ENCODE results near the gene INPP5K. TPM values are rescaled to one million over a fixed set of nuclear protein-coding genes. Genes with fewer than 3 reads are reported as not detected.
"Not testable (repeated sequence)": the region's sequence is repeated elsewhere in the genome, so short reads cannot be mapped to it uniquely, and the experiment has no call there.

INPP5K gene
- total RNA-seq, 1 donor from 2014 or later, result 88.0 TPM

DNA sequence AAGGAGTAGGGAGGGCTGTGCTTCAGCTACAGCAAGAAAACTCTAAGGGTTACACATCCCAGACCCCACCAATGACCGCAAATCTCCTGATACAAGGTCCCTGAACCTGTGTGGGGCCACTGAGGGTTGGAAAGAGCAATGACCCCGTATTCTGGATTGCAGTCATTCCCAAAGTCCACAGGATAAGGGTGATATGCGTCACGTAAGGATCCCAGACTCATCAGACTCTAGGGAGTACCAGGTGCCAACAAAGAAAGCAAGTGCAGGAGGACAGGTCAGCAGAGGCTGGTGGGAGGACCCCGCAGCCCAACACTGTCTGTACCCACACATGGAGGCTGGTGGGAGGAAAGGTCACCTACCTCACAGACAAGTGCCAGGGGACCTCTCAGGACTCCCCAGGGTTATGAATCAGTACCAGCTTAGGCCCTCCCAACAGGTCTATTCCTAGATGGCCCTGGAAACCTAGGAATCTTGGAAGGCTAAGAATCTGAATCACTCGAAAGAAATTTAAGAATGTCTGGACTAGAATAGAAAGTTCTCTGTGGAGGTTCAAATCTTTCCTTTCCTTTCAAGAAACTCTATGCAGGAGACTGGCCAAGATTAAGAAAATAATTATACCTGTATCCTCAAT is 30.0 kb upstream of the INPP5K start:
- DNase-seq, result no peak

DNA sequence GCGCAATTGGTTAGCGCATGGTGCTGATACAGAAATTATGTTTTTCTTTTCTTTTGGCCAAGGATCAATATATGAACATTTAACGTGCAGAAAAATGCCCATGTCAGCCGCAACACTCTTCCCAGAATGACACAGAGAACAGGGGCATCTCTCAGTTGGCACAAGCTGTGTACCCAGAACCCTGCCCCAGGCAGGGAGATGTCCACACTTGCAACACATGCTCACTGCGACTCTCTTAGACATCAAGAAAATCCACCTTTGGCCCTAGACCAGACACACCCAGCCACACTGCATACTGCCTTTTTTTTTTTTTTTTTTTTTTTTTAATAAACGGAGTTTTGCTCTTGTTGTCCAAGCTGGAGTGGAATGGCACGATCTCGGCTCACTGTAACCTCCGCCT is 29.2 kb upstream of the INPP5K start:
- DNase-seq, result no peak

DNA sequence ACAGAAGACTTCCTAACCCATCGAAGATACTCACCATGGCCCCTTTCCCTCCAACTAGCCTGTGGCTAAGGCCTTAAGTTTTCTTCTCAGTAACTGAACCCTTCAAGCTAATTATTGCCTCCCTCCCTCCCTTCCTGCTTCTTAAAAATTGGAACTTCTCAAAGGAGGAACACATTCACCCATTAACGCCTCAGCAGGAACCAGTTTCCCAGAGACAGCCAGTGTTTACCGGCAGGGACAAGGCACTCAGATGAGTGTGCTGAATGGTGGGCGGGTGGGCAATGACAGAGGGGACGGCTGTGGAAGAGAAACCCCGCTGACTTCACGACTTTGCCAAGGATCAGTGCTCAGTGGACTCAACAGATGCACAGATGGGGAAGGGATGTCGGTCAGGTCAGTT is 25.9 kb upstream of the INPP5K start:
- no peak for DNase-seq

DNA sequence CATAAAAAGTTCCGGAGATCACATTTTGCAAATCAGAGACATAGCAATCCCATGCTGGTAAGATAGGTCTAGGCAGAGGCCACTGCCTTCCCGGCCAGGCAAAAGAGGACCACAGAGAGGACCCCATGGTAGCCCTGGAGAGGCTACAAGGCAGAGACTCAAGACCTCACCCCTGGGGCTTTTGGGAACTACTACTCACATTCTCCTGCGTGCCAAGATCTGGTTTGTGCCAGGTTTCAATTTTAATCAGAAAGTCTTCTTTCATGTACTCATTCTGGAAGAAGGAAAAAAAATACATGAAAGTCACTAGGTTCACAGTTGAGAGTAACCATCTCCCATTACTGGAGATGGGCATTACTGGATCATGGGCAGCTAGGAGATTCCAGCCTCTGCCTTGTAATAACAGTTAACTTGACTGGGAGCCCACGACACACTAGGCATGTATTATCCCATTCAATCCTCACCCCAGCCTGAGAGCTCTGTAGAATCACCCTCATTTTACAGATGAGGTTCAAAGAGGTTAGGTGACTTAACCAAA is 25.0 kb upstream of the INPP5K start:
- no peak for DNase-seq

DNA sequence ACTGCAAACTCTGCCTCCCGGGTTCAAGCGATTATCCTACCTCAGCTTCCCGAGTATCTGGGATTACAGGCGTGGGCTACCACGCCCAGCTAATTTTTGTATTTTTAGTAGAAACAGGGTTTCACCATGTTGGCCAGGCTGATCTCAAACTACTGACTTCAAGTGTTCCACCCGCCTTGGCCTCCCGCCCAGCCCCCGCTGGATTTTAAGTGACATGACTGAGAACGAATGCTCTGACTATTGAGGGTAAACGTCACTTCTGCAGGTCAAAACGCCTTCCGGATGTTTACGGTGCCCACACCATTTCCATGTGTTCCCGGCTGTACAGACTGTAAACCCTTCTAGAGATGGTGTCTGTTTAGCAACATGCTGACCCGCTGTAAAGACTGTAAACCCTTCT is 23.4 kb upstream of the INPP5K start:
- DNase-seq, result no peak

DNA sequence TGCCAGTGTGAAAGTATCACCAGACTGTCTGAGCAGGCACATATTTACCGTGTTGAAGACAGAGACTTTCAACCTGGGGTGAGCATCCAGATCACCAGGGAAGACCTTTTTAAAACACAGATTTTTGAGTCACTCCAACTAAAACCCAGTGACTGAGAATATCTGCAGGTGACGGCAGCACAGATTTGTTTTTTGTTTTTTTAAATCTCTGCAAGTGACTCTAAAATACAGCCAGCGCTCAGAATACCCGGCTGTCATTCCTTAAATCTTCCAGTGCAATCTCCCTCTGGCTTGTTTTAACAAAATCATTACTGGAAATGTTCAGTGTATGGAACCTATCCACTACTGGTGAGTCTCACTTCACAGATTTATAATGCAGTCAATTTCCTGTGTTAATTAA is 19.3 kb upstream of the INPP5K start:
- DNase-seq, result no peak

DNA sequence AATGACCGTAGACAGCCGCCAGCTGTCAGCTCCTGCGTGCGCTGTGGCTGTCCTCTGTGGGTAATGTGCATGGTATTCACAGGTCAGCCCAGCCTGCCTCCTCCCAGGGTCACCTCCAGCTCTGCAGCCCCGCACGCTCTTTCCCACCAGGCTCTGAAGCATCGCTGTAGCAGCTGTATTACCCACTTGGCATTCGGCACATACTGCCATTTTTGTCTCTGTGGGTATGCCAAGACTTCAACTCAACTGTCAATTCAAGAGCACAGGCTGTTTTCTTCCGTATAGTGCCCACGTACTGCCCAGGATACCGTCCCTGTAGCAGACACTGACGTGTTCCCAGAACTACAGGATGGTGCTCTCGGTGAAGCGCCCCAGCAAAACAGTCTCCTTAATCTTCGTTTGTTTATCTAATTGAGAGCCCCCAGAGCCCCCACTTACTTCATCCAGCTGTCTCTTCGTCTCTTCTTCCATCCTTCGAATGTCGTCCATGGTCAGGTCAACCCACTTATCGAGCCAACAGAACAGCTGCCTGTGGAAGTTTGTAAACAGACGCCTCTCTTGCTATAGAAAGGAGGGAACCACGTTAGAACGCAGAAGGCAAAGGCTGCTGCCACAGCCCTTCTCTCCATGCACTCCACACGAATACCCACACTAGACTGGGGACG is 17.4 kb upstream of the INPP5K start:
- DNase-seq, result no peak

DNA sequence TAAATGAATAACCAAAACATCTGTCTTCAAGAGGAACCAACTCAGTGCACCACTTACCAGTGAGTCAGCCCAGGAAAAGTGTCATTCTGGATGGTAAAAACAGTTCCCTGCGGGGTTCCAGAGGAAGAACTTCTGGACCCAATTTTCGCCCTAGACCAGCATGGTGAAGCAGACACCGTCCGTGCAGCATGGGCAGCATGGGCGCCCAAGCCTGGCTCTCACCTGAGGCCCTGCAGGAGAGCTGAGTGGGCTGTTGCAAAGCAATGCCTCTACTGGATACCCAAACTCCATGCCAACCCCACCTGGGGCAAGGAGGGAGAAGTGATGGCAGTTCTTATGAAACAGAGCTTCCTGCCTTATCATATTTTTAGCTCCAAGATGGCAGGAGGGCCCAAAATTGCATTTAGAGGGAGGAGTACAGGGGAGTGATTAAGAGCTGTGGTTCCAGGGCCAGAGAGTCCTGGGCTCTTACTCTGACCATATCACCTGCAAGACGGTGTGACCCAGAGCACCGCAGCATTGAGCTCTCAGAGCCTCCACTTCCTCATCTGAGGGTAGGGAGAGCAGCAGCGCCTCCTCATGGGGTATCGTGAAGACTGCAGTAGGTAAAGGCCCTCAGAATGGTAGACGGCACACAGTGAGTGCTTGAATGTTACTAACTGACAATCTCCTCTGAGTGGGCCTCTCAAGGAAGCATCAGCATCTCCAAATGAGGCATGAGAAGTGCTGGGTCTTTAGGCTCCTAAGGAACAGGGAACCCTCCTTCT is 16.6 kb upstream of the INPP5K start:
- DNase-seq, result peak; percentile 58

DNA sequence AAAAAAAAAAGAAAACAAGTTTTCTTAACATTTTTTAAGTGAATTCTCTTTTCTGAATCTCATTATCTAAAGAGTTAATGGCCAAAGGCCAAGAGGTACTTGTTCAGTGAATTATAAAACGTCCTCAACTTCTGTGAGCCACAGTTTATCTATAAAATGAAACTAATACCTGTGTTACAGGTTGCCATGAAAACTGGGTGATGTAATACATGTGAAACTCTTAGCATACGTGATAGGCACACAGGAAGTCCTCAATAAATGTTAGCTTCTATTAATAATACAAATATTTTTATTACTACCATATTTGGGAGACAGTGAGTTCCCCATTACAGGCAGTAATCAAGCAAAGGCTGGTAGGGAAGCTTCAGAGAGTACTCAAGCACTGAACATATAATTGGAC is 13.5 kb upstream of the INPP5K start:
- DNase-seq, result no peak

DNA sequence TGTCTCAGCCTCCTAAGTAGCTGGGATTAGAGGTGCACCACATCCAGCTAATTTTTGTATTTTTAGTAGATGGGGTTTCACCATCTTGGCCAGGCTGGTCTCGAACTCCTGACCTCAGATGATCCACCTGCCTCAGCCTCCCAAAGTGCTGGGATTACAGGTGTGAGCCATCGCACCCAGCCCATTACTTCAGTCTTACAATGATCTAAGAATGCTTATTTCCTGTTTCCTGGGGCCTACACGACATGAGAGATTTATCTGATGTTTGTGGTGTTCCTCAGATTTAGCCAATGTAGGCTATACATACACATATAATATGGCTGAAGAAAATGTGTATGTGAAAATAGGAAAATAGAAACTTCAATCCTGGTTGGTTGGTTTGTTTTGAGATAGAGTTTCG is 10.5 kb upstream of the INPP5K start:
- not testable (repeated sequence) for DNase-seq

DNA sequence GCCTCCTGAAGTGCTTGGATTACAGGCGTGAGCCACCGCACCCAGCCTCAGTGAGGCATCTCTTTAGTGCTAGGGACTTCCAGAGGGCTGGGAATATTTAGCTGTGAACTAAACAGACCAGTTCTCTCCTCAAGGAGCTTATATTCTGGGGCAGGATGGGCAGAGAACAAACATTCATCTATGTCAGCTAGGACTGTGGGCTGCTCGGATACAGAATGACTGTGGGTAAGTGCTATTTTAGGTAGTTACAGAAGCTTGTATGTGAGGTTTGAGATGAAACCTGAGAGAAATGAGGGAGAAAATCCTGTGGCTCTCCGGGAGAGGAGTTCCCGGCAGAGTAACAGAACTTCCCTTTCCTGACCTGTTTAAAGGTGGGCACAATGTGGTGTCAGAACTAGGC is 6.2 kb upstream of the INPP5K start:
- no peak for DNase-seq

DNA sequence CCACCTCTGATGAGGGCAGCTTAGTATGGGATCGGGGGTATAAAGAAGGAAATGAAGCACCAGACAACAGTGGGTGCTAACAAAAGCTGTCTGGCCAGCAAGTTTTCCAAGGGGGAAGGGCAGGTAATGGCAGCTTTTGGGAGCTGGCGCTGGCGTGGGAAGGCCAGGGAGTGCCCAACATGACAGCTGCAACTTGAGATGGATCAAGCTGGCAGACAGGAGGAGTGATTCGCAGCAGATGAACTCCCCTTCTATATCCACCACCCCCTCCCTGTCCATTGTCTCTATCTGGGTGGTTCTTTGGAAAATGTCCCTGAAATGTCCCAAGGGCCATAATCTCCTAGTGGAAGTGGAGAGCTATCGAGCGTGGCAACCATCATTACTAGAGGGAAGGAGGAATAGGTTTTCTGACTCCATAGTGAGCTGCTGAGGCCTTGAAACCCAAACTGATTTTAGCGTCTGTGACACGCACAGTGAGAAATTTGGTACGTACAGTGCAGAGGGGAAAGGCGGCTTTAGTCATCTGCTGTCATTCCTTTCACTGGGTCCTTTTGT is 4.8 kb upstream of the INPP5K start:
- DNase-seq, result no peak

DNA sequence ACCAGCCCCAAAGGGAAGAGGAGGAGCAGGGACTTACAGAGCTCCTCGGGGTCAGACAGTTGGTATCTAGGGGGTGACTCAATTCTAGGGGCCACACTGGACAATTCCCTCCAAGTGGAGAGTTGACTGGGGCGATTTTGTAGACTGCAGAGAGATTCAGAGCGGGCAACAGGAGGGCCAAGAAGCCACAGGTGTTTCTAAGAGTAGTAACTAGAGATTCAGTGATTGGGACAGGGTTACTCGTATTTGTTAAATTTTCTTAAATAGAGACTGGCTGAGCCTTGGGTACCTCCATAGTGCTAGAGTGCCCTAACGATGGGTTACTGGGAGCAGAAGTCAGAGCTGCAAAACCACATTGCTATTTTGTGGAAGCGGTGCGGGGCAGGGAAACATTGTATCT is 3.3 kb upstream of the INPP5K start:
- no peak for DNase-seq

DNA sequence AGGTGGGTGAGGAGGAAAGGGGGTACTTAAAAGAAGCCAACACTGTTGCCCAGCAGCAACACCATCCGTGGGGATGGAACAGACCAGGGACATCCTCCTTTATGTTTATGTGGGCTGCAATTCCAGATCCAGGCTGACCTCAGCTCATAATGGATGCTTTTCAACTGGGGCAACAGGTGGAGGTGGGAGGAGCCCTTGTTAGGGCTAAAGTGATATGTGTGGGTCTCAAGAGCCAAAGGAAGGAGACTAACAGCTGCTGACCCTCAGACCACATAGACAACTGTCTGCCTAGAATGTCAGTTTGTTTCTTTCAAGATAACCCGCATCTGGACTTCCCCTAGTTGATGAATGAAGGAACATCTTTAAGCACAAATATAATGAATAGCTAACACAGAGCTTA is 2.0 kb upstream of the INPP5K start:
- no peak for DNase-seq

DNA sequence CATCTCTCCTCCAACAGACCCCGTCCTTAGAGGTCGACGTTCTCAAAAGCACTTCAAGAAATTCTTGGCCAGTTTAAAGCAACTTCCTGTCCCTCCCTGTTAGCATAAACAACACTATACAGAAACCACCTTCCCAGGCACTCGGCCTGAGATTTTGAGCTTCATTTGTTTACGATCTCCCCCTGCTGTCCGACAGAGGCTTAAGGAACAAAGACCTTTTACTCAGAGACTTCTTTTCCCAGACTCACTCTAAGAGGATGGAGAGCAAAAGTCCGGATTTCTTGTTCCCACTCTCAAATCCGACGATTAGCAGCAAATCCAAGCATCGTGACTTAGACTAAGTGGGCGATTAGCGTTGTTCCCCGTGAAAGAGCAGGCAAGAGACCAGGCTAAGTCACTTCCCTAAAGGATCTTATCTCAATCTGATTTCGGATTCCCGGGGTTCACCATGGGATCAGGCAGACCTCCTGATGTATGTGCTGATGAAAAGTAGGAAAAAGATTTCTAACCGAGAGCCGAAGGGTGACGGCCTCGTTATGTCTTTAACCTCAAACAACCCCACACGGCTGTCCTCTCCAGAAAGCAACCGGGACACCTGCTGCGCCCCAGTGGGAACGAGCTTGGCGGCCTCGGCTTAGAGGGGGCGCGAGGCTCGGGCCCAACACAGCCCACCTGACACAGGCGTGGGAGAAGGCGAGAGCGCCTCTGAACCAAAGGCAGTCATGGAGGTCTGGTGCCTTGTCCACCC is 598 bp downstream of the INPP5K start:
- DNase-seq, result peak; percentile 92

DNA sequence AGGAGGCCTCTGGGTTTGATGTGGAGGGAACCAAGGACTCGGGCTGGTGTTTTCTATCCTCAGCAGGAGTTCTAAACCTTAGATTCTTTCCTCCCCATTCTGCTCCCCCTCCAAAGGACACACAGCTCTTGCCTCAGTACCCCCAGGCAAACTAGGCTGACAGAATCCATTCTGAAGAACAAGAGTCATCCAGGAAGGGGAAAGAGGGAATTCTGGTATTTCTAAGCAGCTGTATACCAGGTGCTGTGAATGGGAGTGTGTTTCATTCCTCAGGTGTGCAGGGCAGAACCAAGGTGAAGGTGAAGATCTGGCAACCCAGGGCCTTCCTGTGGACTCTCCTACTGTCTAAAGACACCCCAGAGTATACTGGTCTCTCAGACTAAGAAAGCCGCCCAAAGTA is 4.1 kb downstream of the INPP5K start:
- no peak for DNase-seq

DNA sequence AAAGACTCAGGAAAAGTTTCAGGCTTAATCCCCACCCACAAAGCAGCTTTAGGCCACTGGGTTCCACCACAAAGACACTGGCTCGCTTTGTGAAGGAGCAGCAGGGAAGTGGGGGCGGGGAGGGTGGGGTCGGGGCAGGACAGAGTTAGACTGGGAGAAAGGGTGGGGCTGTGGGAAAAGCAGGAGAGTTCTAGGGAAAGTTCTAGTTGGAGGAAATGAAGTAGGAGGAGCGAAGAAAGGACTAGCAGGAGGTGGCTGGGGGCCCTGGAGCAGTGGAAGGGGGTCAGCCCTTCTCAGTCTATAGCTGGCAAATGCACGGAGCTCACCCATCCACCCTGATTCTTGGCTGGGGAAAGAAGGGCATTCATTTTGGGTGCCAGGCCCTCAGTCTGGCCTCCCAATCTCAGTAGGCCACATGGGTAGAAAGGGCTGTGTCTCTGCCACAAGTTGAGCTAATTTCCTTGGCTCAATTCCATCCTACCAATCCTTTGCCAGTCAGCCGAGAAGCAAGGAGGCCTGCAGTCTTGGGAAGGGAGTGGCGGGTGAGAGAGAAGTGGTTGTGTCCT is 4.6 kb downstream of the INPP5K start:
- peak; percentile 45 for DNase-seq

DNA sequence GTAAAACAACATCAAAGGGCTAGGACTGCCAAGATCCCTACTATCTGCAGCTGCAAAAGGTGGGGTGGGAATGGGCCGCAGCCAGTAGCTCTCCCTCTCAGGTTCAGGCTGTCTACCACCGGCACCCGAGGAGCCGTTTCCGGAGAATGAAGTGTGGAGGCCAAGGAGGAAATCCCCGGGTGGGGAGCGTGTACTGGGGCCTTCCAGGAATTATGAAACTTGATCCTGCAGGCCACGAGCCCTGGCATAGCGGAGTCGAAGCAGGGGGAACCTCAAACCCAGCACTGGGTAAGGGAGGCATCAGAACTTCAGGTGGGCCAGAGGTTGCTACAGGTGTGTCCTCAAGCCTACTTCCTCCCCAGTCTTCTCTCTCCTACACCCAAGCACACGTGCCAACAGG is 5.1 kb downstream of the INPP5K start:
- peak; percentile 71 for DNase-seq

DNA sequence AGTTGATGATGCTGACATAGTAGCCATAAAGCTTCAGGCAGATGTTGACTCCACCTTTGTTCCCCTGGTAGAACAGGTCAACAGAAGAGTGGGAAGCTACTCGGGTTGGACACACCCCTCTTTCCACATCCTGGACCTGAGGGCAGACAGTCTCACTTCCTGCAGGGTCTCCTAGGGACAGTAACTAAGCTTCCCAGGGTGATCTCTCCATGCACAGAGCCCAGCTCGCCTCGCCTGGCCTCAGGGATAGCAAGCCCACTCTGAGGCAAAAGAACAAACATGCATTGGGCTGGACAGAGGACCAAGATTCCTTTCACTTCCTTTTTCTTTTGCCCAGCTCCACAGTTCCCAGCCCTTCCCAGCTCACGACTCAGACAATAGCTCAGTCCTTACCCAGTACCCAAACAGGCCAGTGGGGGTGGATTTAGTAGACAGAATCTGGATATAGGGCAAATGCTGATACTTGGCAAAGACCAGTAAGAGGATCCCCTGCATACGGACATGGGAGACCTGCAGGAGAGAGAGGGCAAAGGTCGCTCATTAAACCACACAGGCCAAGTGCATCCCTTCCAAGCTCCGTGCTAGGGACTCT is 7.0 kb downstream of the INPP5K start:
- peak; percentile 20 for DNase-seq

DNA sequence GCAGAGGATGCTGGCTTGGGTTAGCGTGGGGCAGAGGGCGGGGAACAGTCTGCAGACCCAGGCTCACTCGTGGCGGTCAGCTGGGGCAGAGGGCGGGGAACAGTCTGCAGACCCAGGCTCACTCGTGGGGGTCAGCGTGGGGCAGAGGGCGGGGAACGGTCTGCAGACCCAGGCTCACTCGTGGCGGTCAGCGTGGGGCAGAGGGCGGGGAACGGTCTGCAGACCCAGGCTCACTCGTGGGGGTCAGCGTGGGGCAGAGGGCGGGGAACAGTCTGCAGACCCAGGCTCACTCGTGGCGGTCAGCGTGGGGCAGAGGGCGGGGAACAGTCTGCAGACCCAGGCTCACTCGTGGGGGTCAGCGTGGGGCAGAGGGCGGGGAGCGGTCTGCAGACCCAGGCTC is 7.7 kb downstream of the INPP5K start:
- not testable (repeated sequence) for DNase-seq

DNA sequence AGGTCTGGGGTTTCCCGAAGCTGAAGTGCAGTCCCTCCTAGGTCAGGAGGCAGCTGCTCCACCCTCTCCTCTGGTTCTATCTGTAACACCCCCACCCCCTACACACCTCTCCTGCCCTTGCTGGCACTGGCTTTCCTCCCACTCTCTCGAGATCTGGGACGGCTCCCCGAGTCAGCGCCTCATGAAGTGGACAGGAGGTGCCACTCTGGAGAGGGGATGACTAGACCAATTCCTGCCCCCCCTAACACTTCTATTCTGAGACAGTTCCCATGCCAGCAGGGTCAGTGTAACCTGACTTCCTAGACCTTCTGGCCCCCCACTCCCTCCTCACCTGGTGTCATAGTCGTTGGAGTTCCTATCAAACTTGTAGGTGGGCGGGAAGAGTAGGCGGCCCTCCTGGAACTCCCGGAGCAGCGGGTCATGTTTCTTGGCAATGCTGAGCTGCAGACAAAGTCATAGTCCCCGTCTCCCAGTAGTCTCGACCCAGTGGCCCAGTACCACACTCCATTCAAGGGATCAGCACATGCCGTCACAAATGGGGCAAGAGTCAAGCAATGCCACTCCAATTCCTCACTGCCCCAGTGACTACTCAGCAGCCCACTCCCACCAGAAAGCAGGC is 9.7 kb downstream of the INPP5K start:
- DNase-seq, result no peak

DNA sequence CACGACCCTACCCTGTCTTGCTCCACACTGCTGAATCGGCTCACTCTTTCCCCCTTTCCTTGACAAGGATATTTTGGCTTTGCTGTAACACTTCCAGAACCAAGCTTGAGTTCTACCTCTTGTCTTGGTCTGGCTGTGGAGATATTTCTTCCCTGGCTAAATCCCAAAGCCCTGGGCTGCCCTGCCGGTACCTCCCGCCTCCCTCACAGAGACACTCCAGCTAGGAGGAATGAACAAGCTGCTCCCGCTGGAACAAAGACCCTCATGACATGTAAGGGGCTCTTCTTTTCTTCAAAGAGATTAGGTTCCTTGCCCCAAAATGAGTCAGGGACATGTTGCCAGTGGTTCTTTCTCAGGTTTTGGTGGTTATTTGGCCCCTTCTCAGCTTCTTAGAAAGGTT is 10.8 kb downstream of the INPP5K start:
- DNase-seq, result no peak
